GM10266 (cell line): ENCODE results near the gene RYR2.

Source experiments
- DNase-seq: peaks from one replicate; pipeline ENCODE4 v3.0.0; 2012; ENCODE audit errors: extremely low spot score
- TF ChIP-seq, protein P1 (sequence below): IDR thresholded peaks from 2 replicates; pipeline ENCODE4 v1.5.1; 2012; ENCODE audit warnings: mild to moderate bottlenecking, low read depth; ENCODE audit not compliant: control insufficient read depth, insufficient read depth; ENCODE audit errors: missing control alignments

RYR2 gene

DNA sequence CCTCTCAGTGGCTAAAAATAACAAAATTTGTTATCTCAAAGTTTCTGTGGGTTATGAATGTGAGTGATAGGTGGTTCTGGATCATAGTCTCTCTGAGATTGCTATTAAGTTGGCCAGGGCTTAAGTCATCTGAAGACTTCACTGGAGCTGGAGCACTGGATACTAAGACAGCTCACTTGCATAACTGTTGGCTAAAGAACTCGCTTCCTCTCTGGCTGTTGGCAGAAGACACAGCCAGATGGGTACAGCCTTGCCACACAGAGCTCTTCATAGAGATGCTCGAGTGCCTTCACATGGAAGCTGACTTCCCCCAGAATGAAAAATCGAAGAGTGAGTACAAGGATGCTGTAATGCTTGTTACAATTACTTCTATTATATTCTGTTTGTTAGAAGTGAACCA, 514.9 kb downstream of the RYR2 start:
- no peak for DNase-seq
- TF ChIP-seq, protein P1, sequence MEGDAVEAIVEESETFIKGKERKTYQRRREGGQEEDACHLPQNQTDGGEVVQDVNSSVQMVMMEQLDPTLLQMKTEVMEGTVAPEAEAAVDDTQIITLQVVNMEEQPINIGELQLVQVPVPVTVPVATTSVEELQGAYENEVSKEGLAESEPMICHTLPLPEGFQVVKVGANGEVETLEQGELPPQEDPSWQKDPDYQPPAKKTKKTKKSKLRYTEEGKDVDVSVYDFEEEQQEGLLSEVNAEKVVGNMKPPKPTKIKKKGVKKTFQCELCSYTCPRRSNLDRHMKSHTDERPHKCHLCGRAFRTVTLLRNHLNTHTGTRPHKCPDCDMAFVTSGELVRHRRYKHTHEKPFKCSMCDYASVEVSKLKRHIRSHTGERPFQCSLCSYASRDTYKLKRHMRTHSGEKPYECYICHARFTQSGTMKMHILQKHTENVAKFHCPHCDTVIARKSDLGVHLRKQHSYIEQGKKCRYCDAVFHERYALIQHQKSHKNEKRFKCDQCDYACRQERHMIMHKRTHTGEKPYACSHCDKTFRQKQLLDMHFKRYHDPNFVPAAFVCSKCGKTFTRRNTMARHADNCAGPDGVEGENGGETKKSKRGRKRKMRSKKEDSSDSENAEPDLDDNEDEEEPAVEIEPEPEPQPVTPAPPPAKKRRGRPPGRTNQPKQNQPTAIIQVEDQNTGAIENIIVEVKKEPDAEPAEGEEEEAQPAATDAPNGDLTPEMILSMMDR: no peak

DNA sequence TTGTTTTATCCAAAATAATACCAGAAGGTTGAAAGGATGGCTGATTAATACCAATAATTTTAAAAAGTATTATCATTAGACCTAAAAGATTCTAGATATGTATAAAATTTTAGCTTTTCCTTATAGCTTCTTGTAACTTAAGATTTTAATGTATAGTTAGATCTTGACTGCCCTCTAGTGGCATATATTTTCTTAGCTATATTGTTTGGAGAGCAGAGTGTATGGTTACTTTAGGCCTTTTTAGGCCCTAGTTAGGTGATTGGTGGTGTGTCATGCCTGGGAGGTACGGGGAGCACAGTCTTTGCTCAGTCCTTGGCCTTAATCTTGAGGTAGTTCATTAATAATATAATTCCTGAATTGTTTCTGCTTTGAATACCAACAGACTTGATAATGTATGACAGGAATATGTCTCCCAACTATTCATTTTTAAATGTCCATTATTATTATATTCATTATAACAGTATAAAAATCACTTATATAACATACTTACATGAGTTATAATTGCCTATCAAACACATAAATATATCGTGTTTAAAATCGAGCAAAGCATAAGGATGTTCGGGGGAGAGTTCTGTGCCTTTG, 520.3 kb downstream of the RYR2 start:
- peak; percentile 12 for DNase-seq
- TF ChIP-seq, protein P1: peak; percentile 52

DNA sequence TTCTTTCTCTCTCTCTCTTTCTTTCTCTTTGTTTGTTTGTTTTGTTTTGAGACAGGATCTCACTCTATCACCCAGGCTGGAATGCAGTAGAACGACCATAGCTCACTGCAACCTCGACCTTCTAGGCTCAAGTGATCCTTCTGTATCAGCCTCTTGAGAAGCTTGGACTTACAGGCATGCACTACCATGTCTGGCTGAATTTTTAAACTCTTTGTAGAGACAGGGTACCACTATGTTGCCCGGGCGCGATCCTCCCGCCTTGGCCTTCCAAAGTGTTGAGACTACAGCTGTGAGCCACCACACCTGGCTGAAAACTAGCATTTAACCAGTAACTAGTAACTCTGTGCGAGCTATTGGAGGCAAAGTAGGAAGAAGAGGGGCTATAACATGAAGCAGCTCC, 523.3 kb downstream of the RYR2 start:
- TF ChIP-seq, protein P1: no peak
- DNase-seq: no peak

DNA sequence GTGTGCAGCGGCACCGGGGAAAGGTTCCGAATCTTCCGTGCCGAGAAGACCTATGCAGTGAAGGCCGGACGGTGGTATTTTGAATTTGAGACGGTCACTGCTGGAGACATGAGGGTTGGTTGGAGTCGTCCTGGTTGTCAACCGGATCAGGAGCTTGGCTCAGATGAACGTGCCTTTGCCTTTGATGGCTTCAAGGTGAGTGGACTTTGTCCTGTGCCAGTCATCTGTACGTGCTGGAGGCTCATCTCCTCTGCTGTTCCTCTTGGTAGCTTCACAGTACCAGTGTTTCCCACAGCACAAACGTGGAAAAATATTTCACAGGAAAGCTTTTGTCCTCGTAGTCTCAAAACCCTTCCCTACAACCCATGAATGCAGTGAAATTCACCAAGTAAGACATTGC, 524.6 kb downstream of the RYR2 start:
- no peak for DNase-seq
- TF ChIP-seq, protein P1: no peak

DNA sequence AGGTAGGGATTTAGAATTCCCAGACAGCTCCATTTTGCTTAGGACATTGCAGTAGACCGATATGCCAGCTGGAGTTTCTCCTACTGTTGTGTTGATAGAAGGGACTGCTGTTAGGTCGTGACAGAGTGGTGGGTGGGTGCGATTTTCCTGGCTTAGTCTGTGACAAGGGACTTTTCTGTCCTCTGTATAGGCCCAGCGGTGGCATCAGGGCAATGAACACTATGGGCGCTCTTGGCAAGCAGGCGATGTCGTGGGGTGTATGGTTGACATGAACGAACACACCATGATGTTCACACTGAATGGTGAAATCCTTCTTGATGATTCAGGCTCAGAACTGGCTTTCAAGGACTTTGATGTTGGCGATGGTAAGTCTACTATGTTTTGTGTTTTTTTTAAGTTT, 527.0 kb downstream of the RYR2 start:
- TF ChIP-seq, protein P1: no peak
- no peak for DNase-seq

DNA sequence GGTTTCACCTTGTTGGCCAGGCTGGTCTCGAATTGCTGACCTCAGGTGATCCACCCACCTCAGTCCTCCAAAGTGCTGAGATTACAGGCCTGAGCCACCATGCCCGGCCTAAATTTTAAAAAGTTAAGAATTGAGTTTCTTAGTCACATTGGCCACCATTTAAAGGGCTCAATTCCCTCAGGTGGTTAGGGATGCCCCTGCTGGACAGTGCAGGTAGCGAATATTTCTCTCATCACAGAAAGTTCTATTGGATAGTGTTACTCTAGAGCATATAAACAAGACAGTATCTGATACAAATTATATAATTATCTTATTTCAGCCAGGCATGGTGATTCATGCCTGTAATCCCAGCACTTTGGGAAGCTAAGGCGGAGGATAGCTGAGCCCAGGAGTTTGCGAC, 528.5 kb downstream of the RYR2 start:
- no peak for DNase-seq
- TF ChIP-seq, protein P1: no peak

DNA sequence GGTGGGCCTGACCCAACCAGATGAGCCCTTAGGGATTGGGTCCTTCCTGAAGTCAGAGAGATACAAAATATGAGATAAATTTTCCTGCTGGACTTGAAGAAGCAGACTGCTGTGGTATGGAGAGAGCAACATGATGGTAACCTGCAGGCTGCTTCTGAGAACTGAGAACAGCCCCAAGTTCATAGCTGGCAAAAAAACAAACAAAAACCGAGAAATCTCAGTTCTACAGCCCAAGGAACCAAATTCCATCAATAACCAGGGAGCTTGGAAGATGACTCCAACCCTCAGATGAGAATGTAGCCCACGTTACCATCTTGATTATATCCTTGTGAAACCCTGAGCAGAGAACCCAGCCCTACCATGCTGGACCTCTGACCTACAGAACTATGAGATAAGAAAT, 532.6 kb downstream of the RYR2 start:
- no peak for DNase-seq
- TF ChIP-seq, protein P1: no peak
